Mammary epithelial cell (primary cell): Measurements from ENCODE around the gene BCL2A1.

ENCODE experiments used
- EZH2 ChIP-seq: IDR thresholded peaks from 2 replicates; pipeline ENCODE4 v1.6.1; 2012; ENCODE audit warnings: low read length, inconsistent platforms, borderline replicate concordance
- TF ChIP-seq, protein P1 (sequence below), 2 donors: IDR thresholded peaks in 1 of 2; conservative IDR thresholded peaks in 1 of 2; 2 replicates each; pipeline ENCODE4 v1.5.1; 2011 to 2012; ENCODE audit warnings: inconsistent platforms in 2 of 2, low read length in 2 of 2, mild to moderate bottlenecking in 2 of 2, control low read depth in 1 of 2, low read depth in 1 of 2; ENCODE audit not compliant: insufficient read depth in 1 of 2; ENCODE audit errors: extremely low read depth in 1 of 2

DNA sequence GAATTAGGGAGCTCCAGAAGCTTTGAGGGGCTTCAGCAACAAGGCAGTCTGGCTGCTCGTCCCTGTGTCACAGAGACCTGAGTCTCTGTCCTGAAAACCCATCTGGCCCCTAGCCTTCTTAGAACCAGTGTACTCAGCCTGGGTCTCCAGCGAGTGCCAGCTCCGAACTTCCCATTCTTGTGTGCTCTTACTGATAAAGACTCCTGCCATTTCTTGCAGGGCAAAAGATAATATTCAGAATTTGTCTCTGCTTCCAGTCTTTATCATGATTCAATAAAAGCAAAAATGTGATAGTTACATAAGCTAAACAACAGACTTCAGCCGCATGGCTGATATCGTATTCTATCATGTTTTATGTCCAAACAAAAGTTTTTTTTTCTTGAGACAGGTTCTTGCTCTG is 36.0 kb upstream of the BCL2A1 start:
- TF ChIP-seq, protein P1, sequence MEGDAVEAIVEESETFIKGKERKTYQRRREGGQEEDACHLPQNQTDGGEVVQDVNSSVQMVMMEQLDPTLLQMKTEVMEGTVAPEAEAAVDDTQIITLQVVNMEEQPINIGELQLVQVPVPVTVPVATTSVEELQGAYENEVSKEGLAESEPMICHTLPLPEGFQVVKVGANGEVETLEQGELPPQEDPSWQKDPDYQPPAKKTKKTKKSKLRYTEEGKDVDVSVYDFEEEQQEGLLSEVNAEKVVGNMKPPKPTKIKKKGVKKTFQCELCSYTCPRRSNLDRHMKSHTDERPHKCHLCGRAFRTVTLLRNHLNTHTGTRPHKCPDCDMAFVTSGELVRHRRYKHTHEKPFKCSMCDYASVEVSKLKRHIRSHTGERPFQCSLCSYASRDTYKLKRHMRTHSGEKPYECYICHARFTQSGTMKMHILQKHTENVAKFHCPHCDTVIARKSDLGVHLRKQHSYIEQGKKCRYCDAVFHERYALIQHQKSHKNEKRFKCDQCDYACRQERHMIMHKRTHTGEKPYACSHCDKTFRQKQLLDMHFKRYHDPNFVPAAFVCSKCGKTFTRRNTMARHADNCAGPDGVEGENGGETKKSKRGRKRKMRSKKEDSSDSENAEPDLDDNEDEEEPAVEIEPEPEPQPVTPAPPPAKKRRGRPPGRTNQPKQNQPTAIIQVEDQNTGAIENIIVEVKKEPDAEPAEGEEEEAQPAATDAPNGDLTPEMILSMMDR (conservative IDR thresholded peaks at IDR 0.05 in 1 of 2, IDR thresholded peaks at IDR 0.05 in 1 of 2; ENCODE audit: extremely low read depth in 1 of 2, insufficient read depth in 1 of 2, low read depth in 1 of 2, low read length in 2 of 2) = no peak
- no peak for TF ChIP-seq EZH2
